Stimulated activated CD4-positive, alpha-beta T cell treated with anti-CD3 and anti-CD28 coated beads, Interleukin-12 subunit alpha, Interleukin-12 subunit beta, amount 100 ng/mL, for 48 hours (primary cell): ENCODE data around the gene FGGY.
"Not testable (repeated sequence)": the region's sequence is repeated elsewhere in the genome, so short reads cannot be mapped to it uniquely, and the experiment has no call there.

Experiments
- DNase-seq, 3 donors: peaks; one replicate each; pipeline ENCODE4 v3.0.0-alpha.2; 2020; ENCODE audit warnings: low read depth in 2 of 3, low spot score in 1 of 3

Gene FGGY

GRCh38 chr1:59346429-59346828, 49.5 kb downstream of the FGGY start:
- DNase-seq = no peak

GRCh38 chr1:59349101-59349500, 52.2 kb downstream of the FGGY start:
- DNase-seq = no peak

GRCh38 chr1:59350521-59350920, 53.6 kb downstream of the FGGY start:
- no peak for DNase-seq

DNA sequence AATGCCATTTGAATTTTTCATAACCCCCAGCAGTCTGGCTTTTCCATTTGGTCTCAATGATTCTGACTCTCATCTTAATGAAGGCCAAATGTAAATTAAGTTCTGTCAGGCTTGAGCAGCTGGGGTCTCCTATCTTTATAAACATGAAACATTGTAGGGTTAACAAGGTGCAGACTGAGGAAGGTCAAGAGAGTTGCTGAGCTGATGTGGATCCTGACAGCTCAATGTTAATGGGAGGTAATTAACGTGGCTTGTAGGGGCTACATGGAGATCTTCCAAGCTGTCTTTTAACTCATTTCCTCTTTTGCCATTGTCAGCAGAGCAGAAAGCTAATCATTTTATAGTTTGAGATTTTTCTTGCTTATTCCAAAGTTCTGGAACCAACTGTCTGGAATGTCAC, 55.2 kb downstream of the FGGY start:
- DNase-seq = no peak

- DNase-seq = no peak
Observed at GRCh38 chr1:59353453-59353852, 56.6 kb downstream of the FGGY start.

DNA sequence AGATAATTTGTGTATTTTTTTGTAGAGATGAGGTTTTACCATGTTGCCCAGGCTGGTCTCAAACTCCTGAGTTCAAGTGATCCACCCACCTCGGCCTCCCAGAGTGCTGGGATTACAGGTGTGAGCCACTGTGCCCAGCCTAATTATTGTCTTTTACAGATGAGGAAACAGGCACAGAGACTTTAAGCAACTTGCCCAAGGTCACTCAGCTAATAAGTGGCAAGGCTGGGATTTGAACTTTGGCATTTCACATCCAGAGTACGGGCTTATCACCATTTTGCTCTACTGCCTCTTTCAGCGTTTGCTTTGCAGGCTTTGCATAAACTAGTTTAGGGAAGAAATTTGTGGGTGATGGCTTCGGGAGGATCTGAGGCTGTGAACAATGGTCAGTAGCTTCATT, 57.3 kb downstream of the FGGY start:
- DNase-seq = not testable (repeated sequence)

DNA sequence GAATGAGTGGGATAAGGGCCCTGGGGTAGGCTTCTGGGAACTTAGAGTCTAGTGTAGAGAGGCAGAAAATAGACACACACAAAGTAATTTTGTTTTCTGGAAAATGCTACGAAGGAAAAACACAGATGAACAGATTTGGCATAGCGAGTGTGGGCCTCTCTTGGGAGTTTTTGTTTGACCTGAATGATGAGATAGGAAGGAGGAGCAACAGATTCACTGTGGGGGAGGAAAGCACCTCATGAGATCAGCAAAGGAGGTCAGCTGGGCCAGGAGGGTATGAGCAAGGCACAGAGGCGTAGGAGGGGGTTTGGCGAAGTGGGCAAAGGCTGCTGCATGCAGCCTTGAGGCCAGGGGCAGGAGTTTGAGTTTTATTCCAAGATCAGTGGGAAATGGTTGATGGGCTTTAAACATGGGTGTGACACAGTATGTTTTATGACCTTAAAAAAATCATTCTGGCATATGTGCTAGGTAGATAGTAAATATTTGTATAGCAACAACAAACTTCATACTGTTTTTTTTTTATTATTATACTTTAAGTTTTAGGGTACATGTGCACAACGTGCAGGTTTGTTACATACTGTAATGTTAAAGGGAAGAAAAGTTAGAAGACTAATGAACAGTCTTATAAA, 57.9 kb downstream of the FGGY start:
- DNase-seq = no peak

GRCh38 chr1:59355361-59355760, 58.5 kb downstream of the FGGY start:
- DNase-seq = no peak

DNA sequence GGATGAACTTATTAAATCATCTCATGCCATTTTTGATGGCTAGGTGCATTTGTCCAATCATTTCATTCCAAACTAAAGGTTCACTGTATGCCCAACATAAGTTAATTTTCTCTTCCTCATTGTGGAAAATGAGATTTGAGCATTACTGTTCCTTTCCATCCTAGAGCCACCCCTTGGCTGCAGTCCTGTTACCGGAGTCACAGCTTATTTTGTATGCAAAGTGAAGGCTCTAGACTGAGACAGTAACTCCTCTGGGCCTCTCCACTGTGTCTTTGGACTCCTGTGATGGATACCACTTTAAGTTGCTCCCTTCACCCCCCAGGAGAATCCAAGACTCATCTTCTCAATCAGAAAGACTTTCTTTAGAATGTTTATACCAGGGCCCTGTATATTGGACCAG, 59.7 kb downstream of the FGGY start:
- no peak for DNase-seq

GRCh38 chr1:59357645-59358320, 60.9 kb downstream of the FGGY start:
- DNase-seq = no peak

GRCh38 chr1:59359325-59359724, 62.4 kb downstream of the FGGY start:
- DNase-seq = no peak

DNA sequence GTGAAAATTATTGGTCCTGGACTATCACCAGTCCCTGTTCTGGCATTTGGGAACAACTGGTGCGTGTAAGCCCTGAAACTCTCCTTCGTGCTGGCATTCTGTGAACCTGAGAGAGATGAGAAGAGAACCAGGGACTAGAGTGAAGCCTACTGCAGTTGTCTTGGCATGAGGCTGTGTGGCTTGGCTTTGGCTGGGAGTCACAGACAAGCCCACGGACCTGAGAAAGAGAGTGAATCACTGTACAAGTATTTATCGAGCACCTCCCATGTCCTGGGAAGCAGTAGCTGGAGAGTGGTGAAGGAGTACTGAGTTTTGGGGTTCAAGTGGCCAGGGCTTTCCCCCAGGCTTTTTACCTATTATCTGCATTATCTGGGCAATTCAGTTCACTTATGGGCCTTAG, 63.3 kb downstream of the FGGY start:
- DNase-seq = no peak

- no peak for DNase-seq
Observed at GRCh38 chr1:59360729-59361128, 63.8 kb downstream of the FGGY start.

DNA sequence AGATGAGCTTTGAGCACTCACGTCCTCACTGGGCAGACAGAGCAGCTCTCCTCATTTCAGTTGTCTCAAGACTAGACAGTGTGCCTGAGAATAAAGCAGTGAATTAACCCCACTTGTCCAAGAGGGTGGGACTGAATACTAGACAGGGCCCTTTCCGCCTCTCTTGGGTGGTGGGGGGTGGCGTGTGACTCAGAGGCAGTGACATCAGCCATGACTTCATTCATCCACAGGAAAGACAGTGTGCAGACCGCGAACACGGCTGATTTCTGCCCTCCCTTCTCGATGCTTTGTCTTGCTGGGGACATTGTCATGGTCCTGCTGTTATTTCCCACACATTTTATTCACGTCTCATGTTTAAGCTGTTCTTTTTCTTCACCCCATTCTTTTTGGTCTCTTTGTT, 64.9 kb downstream of the FGGY start:
- DNase-seq = no peak

DNA sequence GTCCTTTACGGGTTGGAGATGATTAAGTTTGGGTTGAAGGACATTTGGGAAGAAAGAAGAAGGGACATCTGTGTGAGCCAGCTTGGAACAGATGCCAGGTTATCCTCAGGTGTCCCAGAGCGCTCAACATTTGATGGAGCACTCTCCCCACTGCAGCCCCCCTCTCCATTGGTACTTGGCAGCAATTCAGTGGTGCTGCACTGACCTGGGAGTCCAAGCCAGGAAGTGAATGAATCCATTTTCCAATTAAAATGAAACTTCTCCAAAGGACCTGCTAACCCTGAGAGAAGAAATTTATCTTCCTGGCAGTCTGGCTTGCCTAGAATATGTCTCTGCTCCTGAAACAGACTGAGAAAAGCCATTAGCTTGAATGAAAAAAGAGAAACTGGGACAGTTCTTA, 67.1 kb downstream of the FGGY start:
- no peak for DNase-seq

DNA sequence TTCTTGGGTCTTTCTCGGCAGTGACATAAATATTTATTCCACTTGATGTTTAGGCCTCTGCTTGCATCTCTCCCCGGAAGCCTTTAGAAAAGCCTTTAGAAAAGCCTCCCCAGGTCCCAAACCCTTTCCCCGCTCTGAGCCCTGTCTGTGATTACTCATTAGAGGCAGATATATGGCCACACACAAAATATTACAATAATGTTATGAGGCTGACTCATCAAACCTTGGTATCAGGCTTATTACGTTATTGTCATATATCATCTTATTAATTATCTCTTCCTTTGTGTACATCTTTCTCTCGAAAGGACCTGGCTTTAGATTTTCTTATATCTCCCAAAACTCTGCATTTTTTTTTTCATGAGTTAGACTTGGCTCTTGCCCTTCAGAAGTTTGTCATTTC, 69.5 kb downstream of the FGGY start:
- DNase-seq = no peak

- no peak for DNase-seq
Observed at GRCh38 chr1:59367301-59368007, 70.6 kb downstream of the FGGY start.

DNA sequence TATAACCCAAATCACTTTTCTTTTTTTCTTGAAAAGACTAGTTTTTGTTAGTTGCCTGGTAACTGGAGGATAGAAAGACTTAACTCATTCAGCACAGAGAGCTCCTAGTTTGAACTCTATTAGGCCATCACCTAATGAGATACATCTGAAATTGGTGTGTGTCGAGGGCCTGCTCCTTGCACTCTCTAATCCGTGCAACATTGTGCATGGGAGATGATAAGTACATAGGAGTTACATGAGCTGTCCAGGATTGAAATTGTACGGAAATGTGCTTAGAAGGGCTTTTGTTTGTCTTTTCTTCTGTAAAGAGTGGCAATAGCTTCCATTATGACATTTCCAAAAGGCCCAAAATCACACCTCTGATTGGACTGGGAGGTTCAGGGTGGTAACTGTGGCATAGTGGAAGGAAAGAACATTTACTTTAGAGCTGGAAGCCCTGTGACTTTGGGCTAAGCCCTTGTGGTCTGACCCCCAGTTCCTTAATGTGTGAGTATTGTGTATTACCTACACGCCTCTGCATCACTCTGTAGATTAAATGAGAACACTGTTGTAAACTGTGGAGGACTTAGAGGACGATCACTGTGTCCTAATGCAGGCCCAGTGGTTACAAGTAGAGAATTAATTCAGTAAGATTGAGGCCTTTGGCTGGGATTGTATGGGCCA, 71.2 kb downstream of the FGGY start:
- DNase-seq = no peak

GRCh38 chr1:59375321-59376220, 78.7 kb downstream of the FGGY start:
- no peak for DNase-seq

DNA sequence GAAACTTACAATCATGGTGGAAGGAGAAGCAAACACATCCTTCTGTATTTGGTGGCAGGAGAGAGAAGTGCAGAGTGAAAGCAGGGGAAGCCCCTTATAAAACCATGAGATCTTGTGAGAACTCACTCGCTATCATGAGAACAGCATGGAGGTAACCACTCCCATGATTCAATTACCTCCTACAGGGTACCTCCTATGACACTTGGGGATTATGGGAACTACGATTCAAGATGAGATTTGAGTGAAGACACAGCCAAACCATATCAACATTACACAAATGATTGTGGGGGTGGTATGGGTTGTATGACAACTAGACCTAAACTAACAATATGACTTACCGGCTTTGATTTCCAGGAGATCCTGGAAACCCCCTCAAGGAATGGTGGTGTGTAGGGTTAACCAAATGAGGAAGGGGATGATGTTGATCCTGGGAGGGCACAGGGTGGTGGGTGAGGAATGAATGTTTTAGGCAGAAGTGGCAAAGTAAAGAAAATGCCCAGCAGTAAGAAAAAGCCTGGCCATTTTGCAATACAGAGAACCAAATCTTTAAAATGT, 80.5 kb downstream of the FGGY start:
- DNase-seq = no peak
